ENCODE data around the gene GNAT2.

GNAT2 gene

GRCh38 chr1:109642626-109643025 lies 23.2 kb upstream of the GNAT2 start:
- DNase-seq: no peak

- no peak for DNase-seq
These were observed 22.4 kb upstream of the GNAT2 start for GRCh38 chr1:109641861-109642260.

DNA sequence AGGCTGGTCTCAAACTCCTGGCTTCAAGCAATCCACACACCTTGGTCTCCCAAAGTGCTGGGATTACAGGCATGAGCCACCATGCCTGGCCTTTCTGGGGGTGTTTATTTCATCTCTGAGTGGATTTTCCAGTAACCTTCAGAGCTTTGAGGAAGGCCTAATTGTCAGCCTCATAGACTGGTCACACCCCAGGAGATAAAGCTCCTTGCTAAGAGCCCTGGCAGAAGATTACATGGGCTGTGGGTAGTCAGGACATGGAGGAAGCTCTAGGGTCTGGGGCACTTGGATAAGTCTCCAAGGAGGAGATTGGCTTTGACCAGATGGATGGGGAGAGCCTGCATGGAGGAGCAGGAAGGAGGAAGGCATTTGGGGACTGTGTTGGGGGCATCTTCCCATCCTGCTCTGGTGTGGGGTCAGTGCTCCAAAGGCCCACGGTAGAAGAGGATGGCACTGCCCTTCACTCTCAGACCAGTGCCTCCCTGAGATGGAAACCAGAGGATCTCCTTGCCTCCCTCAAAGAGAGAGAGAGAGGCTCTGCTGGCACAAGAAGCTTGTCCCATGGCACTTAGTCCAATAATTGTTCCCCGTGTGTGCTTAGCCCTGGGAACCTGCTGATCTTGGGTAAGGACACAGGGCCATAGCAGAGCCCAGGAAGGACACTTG lies 21.8 kb upstream of the GNAT2 start:
- no peak for DNase-seq

- DNase-seq: peak in 47 of 51 donors; percentile 25 to 96 (median 73)
These were observed 21.0 kb upstream of the GNAT2 start for GRCh38 chr1:109640285-109640865.

DNA sequence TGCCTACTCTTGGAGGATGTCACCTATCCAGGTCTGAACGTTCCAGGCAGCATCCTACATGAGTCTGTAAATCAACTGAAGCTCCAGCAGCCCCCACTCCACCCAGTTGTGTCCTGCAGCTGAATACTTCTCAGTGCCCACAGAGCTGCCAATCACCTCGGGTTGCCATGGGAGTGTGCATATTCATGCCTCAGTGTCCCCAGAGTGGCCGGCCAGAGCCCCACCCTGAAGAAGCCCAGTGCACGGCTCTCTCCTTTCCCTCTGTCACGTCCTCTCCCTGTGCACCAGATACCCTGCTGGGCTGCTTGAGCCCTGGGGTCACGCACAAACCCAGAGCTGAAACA lies 20.4 kb upstream of the GNAT2 start:
- no peak for DNase-seq

- DNase-seq: no peak
These were observed 19.8 kb upstream of the GNAT2 start for GRCh38 chr1:109639063-109639840.

DNA sequence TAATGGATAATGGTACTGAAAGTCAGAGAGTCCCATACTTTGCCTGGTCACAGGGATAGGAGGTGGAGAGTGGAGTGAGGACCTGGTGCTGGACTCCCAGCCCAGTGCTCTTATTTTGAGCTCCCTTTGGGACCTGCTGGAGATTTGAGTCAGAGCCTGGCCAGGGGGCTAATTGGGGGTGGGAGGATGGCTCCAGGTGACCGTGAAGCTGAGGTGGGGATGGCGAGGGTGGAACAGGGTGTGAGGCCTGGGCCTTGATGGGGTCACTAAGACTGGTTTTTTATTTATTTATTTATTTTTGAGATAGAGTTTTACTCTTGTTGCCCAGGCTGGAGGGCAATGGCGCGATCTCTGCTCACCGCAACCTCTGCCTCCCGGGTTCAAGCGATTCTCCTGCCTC lies 18.0 kb upstream of the GNAT2 start:
- no peak for DNase-seq

DNA sequence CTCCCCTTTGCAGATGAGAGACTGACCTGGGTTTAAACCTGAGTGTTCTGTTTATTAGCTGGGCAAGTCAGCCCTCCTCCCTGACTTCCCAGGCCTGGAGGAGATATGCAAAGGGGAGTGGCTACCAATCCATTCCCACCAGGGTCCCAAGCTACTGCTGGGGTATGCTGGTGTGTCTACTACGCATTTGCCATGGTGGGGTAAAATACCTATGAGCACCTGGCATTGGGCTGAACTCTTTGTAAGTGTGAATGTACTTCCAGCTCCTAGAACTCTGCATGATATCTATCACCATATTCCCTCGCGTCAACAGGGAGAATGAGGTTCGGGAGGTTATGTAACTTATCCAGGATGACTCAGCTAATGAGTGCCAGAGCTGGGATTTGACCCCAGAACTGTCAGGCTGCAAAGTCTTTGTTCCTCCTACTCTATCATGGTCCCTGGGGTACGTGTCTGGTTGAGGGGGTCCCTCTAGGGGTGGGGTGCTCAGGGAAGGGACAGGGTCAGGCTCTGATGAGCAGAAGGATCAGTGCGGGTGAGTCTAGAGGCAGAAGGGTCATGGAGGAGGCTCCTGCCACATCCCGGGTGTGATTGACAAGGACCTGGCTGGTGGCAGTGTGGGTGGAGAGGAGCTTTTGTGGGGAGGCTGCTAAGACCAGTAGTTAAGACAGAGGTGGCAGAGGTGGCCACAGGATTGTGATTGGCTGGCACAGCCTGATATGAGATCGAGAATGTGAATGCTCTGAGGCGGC lies 17.0 kb upstream of the GNAT2 start:
- peak in 1 of 51 donors; percentile 46 for DNase-seq

- DNase-seq: no peak
These were observed 16.4 kb upstream of the GNAT2 start for GRCh38 chr1:109635862-109636200.

- DNase-seq: no peak
These were observed 15.6 kb upstream of the GNAT2 start for GRCh38 chr1:109634771-109635750.

- DNase-seq: no peak
These were observed 14.9 kb upstream of the GNAT2 start for GRCh38 chr1:109634292-109634691.

DNA sequence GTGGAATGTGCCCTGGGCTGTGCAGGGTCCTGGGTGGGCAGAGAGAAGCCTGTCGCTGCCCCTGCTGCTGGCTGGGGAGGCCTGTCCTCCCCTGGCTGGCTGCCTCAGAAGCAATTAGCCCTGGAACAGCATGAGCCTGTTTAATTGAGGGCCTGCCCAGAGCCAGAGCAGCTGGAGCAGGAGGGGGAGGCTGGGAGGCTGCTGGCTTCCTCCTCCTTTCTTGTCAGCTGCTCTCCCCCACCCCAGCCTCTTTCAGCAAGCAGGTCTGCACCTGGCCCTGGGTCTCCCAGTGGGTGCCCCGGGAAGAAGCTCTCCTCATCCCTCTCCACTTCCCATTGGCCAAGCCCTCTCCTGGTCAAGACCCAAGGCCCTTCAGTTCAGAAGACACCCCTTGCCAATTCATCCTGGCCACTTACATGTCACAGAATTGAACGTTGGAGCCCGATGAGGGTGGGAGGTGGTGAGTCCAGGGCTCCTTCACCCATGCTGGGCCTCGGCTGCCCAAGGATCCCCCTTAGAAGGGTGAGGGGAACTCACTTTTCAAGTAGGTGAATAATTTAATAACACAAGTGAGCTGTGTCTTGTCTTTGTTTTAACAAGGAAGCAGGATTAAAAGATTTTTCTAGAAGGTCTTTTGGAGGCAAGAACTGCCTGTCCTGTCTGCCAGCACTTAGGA lies 13.4 kb upstream of the GNAT2 start:
- peak in 28 of 51 donors; percentile 25 to 80 (median 56) for DNase-seq

DNA sequence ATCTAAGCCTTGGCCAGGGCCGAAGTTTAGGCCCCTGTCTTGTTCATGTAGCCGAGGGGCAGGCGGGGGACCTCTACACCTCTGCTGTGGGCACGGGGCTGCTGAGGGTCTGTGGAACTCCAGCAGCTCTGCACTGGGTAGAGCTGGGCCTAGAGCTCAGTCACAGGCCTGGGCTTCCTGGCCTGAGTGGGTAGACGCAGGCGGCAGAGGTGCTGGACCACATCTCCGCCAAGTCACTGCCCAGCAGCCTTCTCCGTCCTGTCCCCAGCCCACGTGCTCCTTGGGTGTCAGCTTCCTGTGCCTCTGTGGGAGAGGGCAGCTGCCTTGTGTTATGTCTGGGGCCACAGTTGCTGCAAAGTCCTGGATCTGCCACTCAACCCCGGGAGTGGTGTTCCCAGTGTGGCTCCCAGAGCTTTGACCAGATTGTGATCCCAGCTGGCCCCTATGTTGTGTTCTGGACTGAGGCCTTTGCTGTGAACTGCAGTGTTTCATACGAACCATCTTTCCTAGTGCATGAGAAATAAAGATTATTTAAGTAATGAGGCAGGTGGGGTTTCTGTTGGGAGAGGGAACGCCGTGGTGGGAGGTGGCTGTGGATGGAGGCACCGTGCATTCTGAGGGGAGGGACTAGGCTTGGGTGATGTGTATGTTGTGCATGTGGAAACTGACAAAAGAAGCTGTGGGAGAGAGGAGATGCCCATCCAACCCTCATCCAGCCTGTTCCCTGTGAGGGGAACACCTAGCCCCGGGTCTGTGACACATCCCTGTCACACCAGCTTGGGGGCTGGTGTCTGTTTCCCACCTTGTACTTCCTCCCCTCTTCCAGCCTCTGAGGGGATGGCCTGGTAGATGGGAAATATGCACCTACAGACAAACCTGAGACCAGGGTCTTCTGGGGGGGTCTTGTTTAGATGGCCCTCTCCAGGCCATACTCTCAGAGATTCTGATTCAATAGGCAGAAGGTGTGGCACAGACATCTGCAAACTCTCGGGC lies 12.4 kb upstream of the GNAT2 start:
- DNase-seq: no peak

DNA sequence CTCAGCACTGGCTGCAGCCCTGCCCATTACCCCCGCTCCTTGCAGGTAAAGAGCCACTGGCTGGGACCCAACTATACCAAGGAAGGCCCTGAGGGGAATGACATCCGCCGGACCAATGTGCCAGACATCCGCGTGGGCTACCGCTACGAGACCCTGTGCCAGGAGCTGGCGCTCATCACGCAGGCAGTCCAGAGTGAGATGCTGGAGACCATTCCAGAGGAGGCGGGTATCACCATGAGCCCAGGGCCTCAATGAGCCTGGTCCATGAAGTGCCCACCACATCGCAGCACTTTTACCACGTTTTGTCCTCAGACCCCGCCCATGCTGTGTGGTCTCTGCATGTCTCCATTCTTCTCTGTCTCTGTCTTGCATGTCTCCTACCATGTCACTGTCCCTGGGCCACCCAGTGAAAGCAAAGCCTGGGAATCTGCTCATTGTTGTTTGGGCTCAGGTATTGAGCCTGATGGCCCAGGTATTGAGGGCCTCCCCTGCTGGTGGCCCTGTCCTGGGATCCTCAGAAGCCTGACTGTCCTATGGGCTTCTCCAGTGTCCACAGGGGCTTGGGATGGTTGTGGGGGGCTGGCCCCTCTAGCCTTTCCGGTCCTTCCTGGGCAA lies 11.6 kb upstream of the GNAT2 start:
- no peak for DNase-seq

DNA sequence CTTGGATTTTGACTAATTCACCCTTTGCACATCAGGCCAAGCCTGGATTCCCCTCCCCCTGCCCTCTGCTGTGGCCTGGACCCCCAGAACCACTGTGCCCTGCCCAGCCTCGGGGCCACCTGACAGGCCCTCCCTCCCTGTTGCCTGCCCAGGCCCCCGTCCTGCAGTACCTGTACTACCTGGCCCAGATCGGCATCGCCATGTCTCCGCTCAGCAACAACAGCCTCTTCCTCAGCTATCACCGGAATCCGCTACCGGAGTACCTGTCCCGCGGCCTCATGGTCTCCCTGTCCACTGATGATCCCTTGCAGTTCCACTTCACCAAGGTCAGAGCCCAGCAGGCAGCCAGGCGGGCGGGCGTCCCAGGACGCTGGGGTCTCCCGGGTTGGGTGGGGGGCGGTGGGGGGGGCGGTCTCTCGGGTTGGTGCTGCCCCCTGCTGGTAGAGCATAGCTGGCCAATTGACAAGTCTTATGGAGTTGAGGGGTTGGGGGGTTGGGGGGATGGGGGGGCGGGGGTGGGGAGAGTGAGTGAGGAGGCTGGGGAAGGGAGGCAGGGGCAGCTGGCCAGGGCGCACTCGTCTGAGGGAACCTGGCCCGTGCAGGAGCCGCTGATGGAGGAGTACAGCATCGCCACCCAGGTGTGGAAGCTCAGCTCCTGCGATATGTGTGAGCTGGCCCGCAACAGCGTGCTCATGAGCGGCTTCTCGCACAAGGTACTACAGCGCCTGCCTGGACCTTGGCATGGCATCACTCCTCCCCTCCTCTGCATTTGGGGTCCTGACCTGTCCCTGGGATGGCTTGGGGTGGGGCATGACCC lies 10.9 kb upstream of the GNAT2 start:
- peak in 1 of 51 donors; percentile 27 for DNase-seq

DNA sequence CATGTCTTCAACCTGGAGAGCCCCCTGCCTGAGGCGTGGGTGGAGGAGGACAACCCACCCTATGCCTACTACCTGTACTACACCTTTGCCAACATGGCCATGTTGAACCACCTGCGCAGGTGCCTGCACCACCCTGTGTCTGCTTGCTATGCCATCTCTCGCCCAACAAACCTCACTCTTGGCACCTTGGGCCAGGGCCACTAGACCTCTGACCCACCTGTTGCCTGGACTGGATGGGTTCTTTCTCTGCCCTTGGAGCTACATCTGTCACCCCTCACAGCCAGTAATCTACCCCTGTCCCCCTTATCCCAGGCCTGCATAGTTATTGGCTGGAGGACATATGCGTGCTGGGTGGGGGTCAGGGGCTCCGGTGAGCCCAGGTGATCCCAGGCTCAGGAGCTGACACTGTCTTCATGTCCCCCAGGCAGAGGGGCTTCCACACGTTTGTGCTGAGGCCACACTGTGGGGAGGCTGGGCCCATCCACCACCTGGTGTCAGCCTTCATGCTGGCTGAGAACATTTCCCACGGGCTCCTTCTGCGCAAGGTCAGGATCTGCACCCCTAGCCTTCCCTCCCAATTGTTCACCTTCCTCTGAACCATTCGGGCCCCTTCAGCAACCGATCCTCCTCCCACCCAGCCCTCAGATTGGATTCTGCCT lies 10.1 kb upstream of the GNAT2 start:
- DNase-seq: no peak
